ENCODE data around the gene SFMBT2. TPM values are rescaled to one million over a fixed set of nuclear protein-coding genes. Genes with fewer than 3 reads are reported as not detected.
"Not testable (repeated sequence)": the region's sequence is repeated elsewhere in the genome, so short reads cannot be mapped to it uniquely, and the experiment has no call there.

Gene SFMBT2
- total RNA-seq, 1 experiment from 2014 or later = 4.0 TPM

- DNase-seq (ENCODE audit: extremely low read depth, low read depth) = peak; percentile 54
These were observed 108.4 kb downstream of the SFMBT2 start for GRCh38 chr10:7302392-7302906.

- DNase-seq (ENCODE audit: extremely low read depth, low read depth) = peak; percentile 34
These were observed 109.6 kb downstream of the SFMBT2 start for GRCh38 chr10:7301006-7301778.

GRCh38 chr10:7300384-7300971 is 110.4 kb downstream of the SFMBT2 start:
- peak; percentile 56 for DNase-seq (ENCODE audit: extremely low read depth, low read depth)

- DNase-seq (ENCODE audit: extremely low read depth, low read depth) = not testable (repeated sequence)
These were observed 111.1 kb downstream of the SFMBT2 start for GRCh38 chr10:7299601-7300325.

GRCh38 chr10:7298495-7298894 is 112.3 kb downstream of the SFMBT2 start:
- DNase-seq (ENCODE audit: extremely low read depth, low read depth) = no peak

- no peak for DNase-seq (ENCODE audit: extremely low read depth, low read depth)
These were observed 113.7 kb downstream of the SFMBT2 start for GRCh38 chr10:7297094-7297493.

- DNase-seq (ENCODE audit: extremely low read depth, low read depth) = no peak
These were observed 114.2 kb downstream of the SFMBT2 start for GRCh38 chr10:7296648-7297047.

- DNase-seq (ENCODE audit: extremely low read depth, low read depth) = no peak
These were observed 114.8 kb downstream of the SFMBT2 start for GRCh38 chr10:7296076-7296475.

- no peak for DNase-seq (ENCODE audit: extremely low read depth, low read depth)
These were observed 117.4 kb downstream of the SFMBT2 start for GRCh38 chr10:7293378-7293920.

GRCh38 chr10:7291487-7292270 is 119.2 kb downstream of the SFMBT2 start:
- no peak for DNase-seq (ENCODE audit: extremely low read depth, low read depth)

GRCh38 chr10:7288060-7288690 is 122.7 kb downstream of the SFMBT2 start:
- no peak for DNase-seq (ENCODE audit: extremely low read depth, low read depth)

GRCh38 chr10:7287377-7287776 is 123.5 kb downstream of the SFMBT2 start:
- DNase-seq (ENCODE audit: extremely low read depth, low read depth) = no peak

- DNase-seq (ENCODE audit: extremely low read depth, low read depth) = no peak
These were observed 125.1 kb downstream of the SFMBT2 start for GRCh38 chr10:7285522-7286322.

- no peak for DNase-seq (ENCODE audit: extremely low read depth, low read depth)
These were observed 127.6 kb downstream of the SFMBT2 start for GRCh38 chr10:7283246-7283645.

GRCh38 chr10:7282457-7282856 is 128.4 kb downstream of the SFMBT2 start:
- no peak for DNase-seq (ENCODE audit: extremely low read depth, low read depth)

- DNase-seq (ENCODE audit: extremely low read depth, low read depth) = no peak
These were observed 129.4 kb downstream of the SFMBT2 start for GRCh38 chr10:7281429-7281828.

- no peak for DNase-seq (ENCODE audit: extremely low read depth, low read depth)
These were observed 131.5 kb downstream of the SFMBT2 start for GRCh38 chr10:7279303-7279702.

- DNase-seq (ENCODE audit: extremely low read depth, low read depth) = no peak
These were observed 133.0 kb downstream of the SFMBT2 start for GRCh38 chr10:7277867-7278266.

- DNase-seq (ENCODE audit: extremely low read depth, low read depth) = no peak
These were observed 133.4 kb downstream of the SFMBT2 start for GRCh38 chr10:7277432-7277831.
